Gastroesophageal sphincter (tissue), 3 donors: Measurements from ENCODE around the gene CBLL2.

Experiments used
- CTCF ChIP-seq, 4 experiments: fragments of 200-600 bp in 2 of 4; fragments of 450-650 bp in 2 of 4; sonication (generic) in 1 of 4; IDR thresholded peaks; one replicate each; pipeline ENCODE4 v1.5.1; 2017 to 2019; ENCODE audit warnings: antibody characterized with exemption in 4 of 4, mild to moderate bottlenecking in 2 of 4, moderate library complexity in 2 of 4
- POLR2A ChIP-seq, 2 donors: fragments of 450-650 bp; IDR thresholded peaks; one replicate each; pipeline ENCODE4 v1.6.1; 2017; ENCODE audit warnings: antibody characterized with exemption in 2 of 2, mild to moderate bottlenecking in 2 of 2, moderate library complexity in 1 of 2
- POLR2AphosphoS5 ChIP-seq: sonication (generic); formaldehyde crosslinking; IDR thresholded peaks from one replicate; pipeline ENCODE4 v1.6.1; 2017; ENCODE audit warnings: antibody characterized with exemption

GRCh38 chrX:22310779-22311178, 38.1 kb downstream of the CBLL2 start:
- TF ChIP-seq POLR2A (IDR thresholded peaks at IDR 0.05) (no peak), CTCF (IDR thresholded peaks at IDR 0.05) (no peak), POLR2AphosphoS5 (no peak)
